VCaP (cell line): ENCODE results near the gene VTI1A.

Source experiments
- H3K27ac ChIP-seq: fragments of 450-650 bp; 2 replicates; pipeline ENCODE4 v1.5.1; 2017
- TF ChIP-seq, protein P1 (sequence below): fragments of 450-650 bp; conservative IDR thresholded peaks from 2 replicates; pipeline ENCODE4 v1.5.1; 2017; ENCODE audit warnings: mild to moderate bottlenecking, moderate library complexity

The VTI1A gene

DNA sequence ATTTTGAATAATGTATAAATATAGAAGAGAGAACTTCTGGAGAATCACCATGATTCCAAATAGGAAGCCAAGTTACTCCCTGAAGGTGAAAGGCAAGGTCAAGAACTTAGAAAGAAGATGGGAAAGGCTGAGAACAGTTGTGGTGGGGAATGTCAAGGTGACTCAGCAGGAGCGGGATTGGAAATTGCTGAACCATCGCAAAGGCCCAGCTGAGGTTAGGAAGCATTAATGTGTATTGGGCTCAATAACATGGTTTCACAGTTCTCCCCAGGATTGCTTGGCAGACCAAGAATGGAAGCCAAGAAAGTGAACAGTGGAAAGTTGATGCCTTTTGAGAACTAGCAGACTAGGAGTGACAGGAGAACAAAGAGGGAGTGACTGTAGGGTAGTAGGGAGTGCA is 133.3 kb downstream of the VTI1A start:
- no peak overlapping the region for H3K27ac ChIP-seq
- TF ChIP-seq, protein P1, sequence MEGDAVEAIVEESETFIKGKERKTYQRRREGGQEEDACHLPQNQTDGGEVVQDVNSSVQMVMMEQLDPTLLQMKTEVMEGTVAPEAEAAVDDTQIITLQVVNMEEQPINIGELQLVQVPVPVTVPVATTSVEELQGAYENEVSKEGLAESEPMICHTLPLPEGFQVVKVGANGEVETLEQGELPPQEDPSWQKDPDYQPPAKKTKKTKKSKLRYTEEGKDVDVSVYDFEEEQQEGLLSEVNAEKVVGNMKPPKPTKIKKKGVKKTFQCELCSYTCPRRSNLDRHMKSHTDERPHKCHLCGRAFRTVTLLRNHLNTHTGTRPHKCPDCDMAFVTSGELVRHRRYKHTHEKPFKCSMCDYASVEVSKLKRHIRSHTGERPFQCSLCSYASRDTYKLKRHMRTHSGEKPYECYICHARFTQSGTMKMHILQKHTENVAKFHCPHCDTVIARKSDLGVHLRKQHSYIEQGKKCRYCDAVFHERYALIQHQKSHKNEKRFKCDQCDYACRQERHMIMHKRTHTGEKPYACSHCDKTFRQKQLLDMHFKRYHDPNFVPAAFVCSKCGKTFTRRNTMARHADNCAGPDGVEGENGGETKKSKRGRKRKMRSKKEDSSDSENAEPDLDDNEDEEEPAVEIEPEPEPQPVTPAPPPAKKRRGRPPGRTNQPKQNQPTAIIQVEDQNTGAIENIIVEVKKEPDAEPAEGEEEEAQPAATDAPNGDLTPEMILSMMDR: no peak

DNA sequence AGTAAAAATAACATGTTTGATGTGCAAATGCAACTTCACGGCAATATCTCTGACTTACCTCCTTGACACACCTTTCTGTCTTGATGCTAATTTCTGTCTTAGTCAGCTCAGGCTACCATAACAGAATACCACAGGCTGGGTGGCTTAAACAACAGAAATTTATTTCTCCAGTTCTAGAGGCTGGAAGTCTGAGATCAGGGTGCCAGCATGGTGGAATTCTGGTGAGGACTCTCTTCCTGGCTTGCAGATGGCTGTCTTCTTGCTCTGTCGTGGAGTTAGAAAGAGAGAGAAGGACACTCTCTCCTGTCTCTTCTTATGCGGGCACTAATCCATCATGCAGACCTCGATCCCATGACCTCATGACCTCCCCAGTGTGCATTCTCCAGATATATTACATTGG is 134.9 kb downstream of the VTI1A start:
- TF ChIP-seq, protein P1: no peak
- H3K27ac ChIP-seq: no peak overlapping the region

DNA sequence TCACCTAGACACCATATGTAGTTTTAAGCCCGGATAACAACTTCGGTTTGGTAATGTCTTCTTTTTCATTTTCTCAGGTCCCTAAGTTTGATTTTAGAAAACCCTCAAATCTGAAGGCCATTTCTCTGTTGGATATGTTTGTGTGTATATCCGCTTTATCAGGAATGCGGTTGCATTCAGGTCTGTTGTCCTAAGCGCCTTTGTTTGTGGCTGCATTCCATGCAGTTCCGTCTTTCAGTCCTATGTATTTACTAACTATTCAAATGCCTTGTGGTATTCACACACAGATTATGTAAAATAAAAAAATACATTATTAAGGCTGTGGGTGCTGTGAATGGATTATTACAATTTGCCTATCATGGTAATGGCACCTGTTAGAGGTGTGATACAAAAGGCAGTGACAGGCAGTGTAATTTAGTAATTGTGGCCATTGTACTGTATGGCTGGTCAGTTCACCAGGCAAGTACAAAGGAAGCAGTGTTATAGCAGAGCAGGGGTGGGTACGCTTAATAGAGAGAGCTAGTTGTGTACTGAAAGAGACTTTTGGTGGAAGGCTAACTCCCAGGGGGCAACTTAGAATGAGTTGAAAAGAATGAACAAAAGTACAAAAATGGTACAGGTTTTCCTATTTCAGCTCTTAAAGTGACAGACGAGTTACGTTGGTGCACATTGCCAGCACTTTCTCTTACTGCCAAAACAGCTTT is 136.4 kb downstream of the VTI1A start:
- no peak overlapping the region for H3K27ac ChIP-seq
- TF ChIP-seq, protein P1: no peak

GRCh38 chr10:112584276-112584675 is 137.3 kb downstream of the VTI1A start:
- TF ChIP-seq, protein P1: no peak
- no peak overlapping the region for H3K27ac ChIP-seq

- H3K27ac ChIP-seq: no peak overlapping the region
Measured at GRCh38 chr10:112585126-112585525, 138.1 kb downstream of the VTI1A start.

DNA sequence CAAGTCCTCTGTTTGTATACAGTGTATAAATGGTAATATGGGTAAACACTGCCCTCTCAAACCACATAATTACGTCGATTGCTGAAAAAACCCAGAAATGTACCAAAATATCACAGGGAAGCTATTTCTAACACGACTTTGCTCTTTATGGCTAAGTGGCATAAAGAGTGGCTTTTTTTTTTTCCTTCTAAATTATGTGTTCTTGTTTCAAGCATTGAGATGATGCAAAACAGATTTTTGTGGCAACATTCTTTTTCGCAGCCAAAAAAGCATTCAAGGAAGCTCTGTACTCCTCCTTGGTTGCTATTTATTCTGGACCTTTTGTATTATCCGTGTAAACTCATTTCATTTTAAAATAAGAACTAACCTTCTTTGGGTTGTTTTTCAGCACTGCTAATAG is 138.9 kb downstream of the VTI1A start:
- TF ChIP-seq, protein P1: no peak
- H3K27ac ChIP-seq: no peak overlapping the region

More at GRCh38 chr10:112585126-112585525, 138.1 kb downstream of the VTI1A start:
- TF ChIP-seq, protein P1: no peak

DNA sequence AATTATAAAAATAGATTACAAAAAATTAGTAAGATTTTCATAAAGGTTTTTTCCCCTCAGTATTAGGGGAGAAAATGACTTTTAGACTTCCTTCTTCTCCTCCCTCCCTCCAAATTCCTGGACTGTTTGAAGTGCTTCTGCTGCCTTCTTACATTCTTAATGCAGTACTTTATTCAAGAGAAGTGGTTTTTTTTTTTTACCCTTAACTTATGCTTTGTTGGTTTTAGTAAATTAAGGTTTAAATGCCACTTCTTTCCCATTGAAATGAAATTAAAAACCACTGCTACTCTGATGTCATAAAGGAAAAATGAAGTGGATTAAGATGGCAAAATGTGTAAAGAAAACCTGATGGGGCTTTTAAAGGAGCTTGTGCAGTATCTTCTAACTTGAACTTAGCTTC is 140.7 kb downstream of the VTI1A start:
- TF ChIP-seq, protein P1: no peak
- no peak overlapping the region for H3K27ac ChIP-seq
